Measurements from ENCODE around the gene SDHA.
"Not testable (repeated sequence)": the region's sequence is repeated elsewhere in the genome, so short reads cannot be mapped to it uniquely, and the experiment has no call there.

SDHA gene

GRCh38 chr5:254322-254721 is 36.2 kb downstream of the SDHA start:
- H3K36me3 ChIP-seq (ENCODE audit: control insufficient read depth in 1 of 2, insufficient read depth in 2 of 2, low read length in 2 of 2): peaks cover 2 to 36% of the 10 kb centered on the region in 2 donors
- H3K4me1 ChIP-seq (ENCODE audit: control insufficient read depth in 1 of 2, insufficient read depth in 2 of 2, low read length in 2 of 2): peaks cover 5 to 24% of the 10 kb centered on the region in 2 donors
- H3K4me3 ChIP-seq (ENCODE audit: low read depth in 1 of 2, low read length in 2 of 2); H3K27ac ChIP-seq (ENCODE audit: low read depth, low read length); H3K9me3 ChIP-seq (ENCODE audit: control insufficient read depth in 1 of 2, low read length in 2 of 2); H3K27me3 ChIP-seq (ENCODE audit: control insufficient read depth in 1 of 2, insufficient read depth in 2 of 2, low read length in 2 of 2); H3K9ac ChIP-seq (ENCODE audit: low read depth in 1 of 2, low read length in 2 of 2): not testable (repeated sequence)

- not testable (repeated sequence) for H3K9me3 ChIP-seq (ENCODE audit: control insufficient read depth in 1 of 2, low read length in 2 of 2); H3K9ac ChIP-seq (ENCODE audit: low read depth in 1 of 2, low read length in 2 of 2); H3K27me3 ChIP-seq (ENCODE audit: control insufficient read depth in 1 of 2, insufficient read depth in 2 of 2, low read length in 2 of 2); H3K4me3 ChIP-seq (ENCODE audit: low read depth in 1 of 2, low read length in 2 of 2)
- Histone ChIP-seq H3K4me1 (ENCODE audit: control insufficient read depth in 1 of 2, insufficient read depth in 2 of 2, low read length in 2 of 2) (peaks cover 5 to 24% of the 10 kb centered on the region in 2 donors), H3K27ac (ENCODE audit: low read depth, low read length) (peak overlapping the region; percentile 32), H3K36me3 (ENCODE audit: control insufficient read depth in 1 of 2, insufficient read depth in 2 of 2, low read length in 2 of 2) (peaks cover 2 to 31% of the 10 kb centered on the region in 2 donors)
Measured at GRCh38 chr5:255116-255515, 37.0 kb downstream of the SDHA start.

GRCh38 chr5:256347-256746 is 38.2 kb downstream of the SDHA start:
- H3K27me3 ChIP-seq (ENCODE audit: control insufficient read depth in 1 of 2, insufficient read depth in 2 of 2, low read length in 2 of 2); H3K9ac ChIP-seq (ENCODE audit: low read depth in 1 of 2, low read length in 2 of 2); H3K4me3 ChIP-seq (ENCODE audit: low read depth in 1 of 2, low read length in 2 of 2); H3K9me3 ChIP-seq (ENCODE audit: control insufficient read depth in 1 of 2, low read length in 2 of 2); H3K27ac ChIP-seq (ENCODE audit: low read depth, low read length): not testable (repeated sequence)
- peaks cover 5 to 24% of the 10 kb centered on the region in 2 donors for H3K4me1 ChIP-seq (ENCODE audit: control insufficient read depth in 1 of 2, insufficient read depth in 2 of 2, low read length in 2 of 2)
- H3K36me3 ChIP-seq (ENCODE audit: control insufficient read depth in 1 of 2, insufficient read depth in 2 of 2, low read length in 2 of 2): peaks cover 2 to 28% of the 10 kb centered on the region in 2 donors

GRCh38 chr5:257148-257547 is 39.0 kb downstream of the SDHA start:
- H3K9ac ChIP-seq (ENCODE audit: low read depth in 1 of 2, low read length in 2 of 2): no peak overlapping the region
- H3K9me3 ChIP-seq (ENCODE audit: control insufficient read depth in 1 of 2, low read length in 2 of 2): peaks cover 0 to 3% of the 10 kb centered on the region in 2 donors
- H3K4me3 ChIP-seq (ENCODE audit: low read depth in 1 of 2, low read length in 2 of 2): no peak overlapping the region
- peaks cover 2 to 24% of the 10 kb centered on the region in 2 donors for H3K36me3 ChIP-seq (ENCODE audit: control insufficient read depth in 1 of 2, insufficient read depth in 2 of 2, low read length in 2 of 2)
- no peaks in the 10 kb centered on the region for H3K27me3 ChIP-seq (ENCODE audit: control insufficient read depth in 1 of 2, insufficient read depth in 2 of 2, low read length in 2 of 2)
- H3K27ac ChIP-seq (ENCODE audit: low read depth, low read length): no peak overlapping the region
- peaks cover 5 to 24% of the 10 kb centered on the region in 2 donors for H3K4me1 ChIP-seq (ENCODE audit: control insufficient read depth in 1 of 2, insufficient read depth in 2 of 2, low read length in 2 of 2)

GRCh38 chr5:263275-263974 is 45.3 kb downstream of the SDHA start:
- not testable (repeated sequence) for H3K27me3 ChIP-seq (ENCODE audit: control insufficient read depth in 1 of 2, insufficient read depth in 2 of 2, low read length in 2 of 2); H3K4me3 ChIP-seq (ENCODE audit: low read depth in 1 of 2, low read length in 2 of 2); H3K9me3 ChIP-seq (ENCODE audit: control insufficient read depth in 1 of 2, low read length in 2 of 2); H3K27ac ChIP-seq (ENCODE audit: low read depth, low read length); H3K4me1 ChIP-seq (ENCODE audit: control insufficient read depth in 1 of 2, insufficient read depth in 2 of 2, low read length in 2 of 2); H3K9ac ChIP-seq (ENCODE audit: low read depth in 1 of 2, low read length in 2 of 2)
- H3K36me3 ChIP-seq (ENCODE audit: control insufficient read depth in 1 of 2, insufficient read depth in 2 of 2, low read length in 2 of 2): peaks cover 14 to 29% of the 10 kb centered on the region in 2 donors

- Histone ChIP-seq H3K27ac (ENCODE audit: low read depth, low read length) (no peak overlapping the region), H3K9ac (ENCODE audit: low read depth in 1 of 2, low read length in 2 of 2) (no peak overlapping the region), H3K27me3 (ENCODE audit: control insufficient read depth in 1 of 2, insufficient read depth in 2 of 2, low read length in 2 of 2) (no peaks in the 10 kb centered on the region), H3K9me3 (ENCODE audit: control insufficient read depth in 1 of 2, low read length in 2 of 2) (no peaks in the 10 kb centered on the region), H3K36me3 (ENCODE audit: control insufficient read depth in 1 of 2, insufficient read depth in 2 of 2, low read length in 2 of 2) (peaks cover 14 to 27% of the 10 kb centered on the region in 2 donors), H3K4me3 (ENCODE audit: low read depth in 1 of 2, low read length in 2 of 2) (no peak overlapping the region), H3K4me1 (ENCODE audit: control insufficient read depth in 1 of 2, insufficient read depth in 2 of 2, low read length in 2 of 2) (no peaks in the 10 kb centered on the region)
Measured at GRCh38 chr5:264338-264737, 46.2 kb downstream of the SDHA start.

- not testable (repeated sequence) for H3K9ac ChIP-seq (ENCODE audit: low read depth in 1 of 2, low read length in 2 of 2); H3K9me3 ChIP-seq (ENCODE audit: control insufficient read depth in 1 of 2, low read length in 2 of 2); H3K27me3 ChIP-seq (ENCODE audit: control insufficient read depth in 1 of 2, insufficient read depth in 2 of 2, low read length in 2 of 2); H3K4me3 ChIP-seq (ENCODE audit: low read depth in 1 of 2, low read length in 2 of 2); H3K4me1 ChIP-seq (ENCODE audit: control insufficient read depth in 1 of 2, insufficient read depth in 2 of 2, low read length in 2 of 2); H3K27ac ChIP-seq (ENCODE audit: low read depth, low read length)
- peaks cover 14 to 27% of the 10 kb centered on the region in 2 donors for H3K36me3 ChIP-seq (ENCODE audit: control insufficient read depth in 1 of 2, insufficient read depth in 2 of 2, low read length in 2 of 2)
Measured at GRCh38 chr5:266311-267026, 48.3 kb downstream of the SDHA start.

- Histone ChIP-seq H3K27ac (ENCODE audit: low read depth, low read length) (no peak overlapping the region), H3K27me3 (ENCODE audit: control insufficient read depth in 1 of 2, insufficient read depth in 2 of 2, low read length in 2 of 2) (no peaks in the 10 kb centered on the region), H3K4me1 (ENCODE audit: control insufficient read depth in 1 of 2, insufficient read depth in 2 of 2, low read length in 2 of 2) (peaks cover 0 to 4% of the 10 kb centered on the region in 2 donors), H3K9me3 (ENCODE audit: control insufficient read depth in 1 of 2, low read length in 2 of 2) (no peaks in the 10 kb centered on the region), H3K4me3 (ENCODE audit: low read depth in 1 of 2, low read length in 2 of 2) (no peak overlapping the region), H3K9ac (ENCODE audit: low read depth in 1 of 2, low read length in 2 of 2) (no peak overlapping the region), H3K36me3 (ENCODE audit: control insufficient read depth in 1 of 2, insufficient read depth in 2 of 2, low read length in 2 of 2) (peaks cover 14 to 27% of the 10 kb centered on the region in 2 donors)
Measured at GRCh38 chr5:267716-268115, 49.6 kb downstream of the SDHA start.

GRCh38 chr5:270340-270739 is 52.2 kb downstream of the SDHA start:
- Histone ChIP-seq H3K4me3 (ENCODE audit: low read depth in 1 of 2, low read length in 2 of 2) (peak overlapping the region in 1 of 2 donors; percentile 61), H3K36me3 (ENCODE audit: control insufficient read depth in 1 of 2, insufficient read depth in 2 of 2, low read length in 2 of 2) (peaks cover 6 to 24% of the 10 kb centered on the region in 2 donors), H3K4me1 (ENCODE audit: control insufficient read depth in 1 of 2, insufficient read depth in 2 of 2, low read length in 2 of 2) (peaks cover 0 to 13% of the 10 kb centered on the region in 2 donors), H3K9ac (ENCODE audit: low read depth in 1 of 2, low read length in 2 of 2) (no peak overlapping the region), H3K27ac (ENCODE audit: low read depth, low read length) (no peak overlapping the region), H3K9me3 (ENCODE audit: control insufficient read depth in 1 of 2, low read length in 2 of 2) (no peaks in the 10 kb centered on the region), H3K27me3 (ENCODE audit: control insufficient read depth in 1 of 2, insufficient read depth in 2 of 2, low read length in 2 of 2) (no peaks in the 10 kb centered on the region)

GRCh38 chr5:271828-272167 is 53.7 kb downstream of the SDHA start:
- H3K4me1 ChIP-seq (ENCODE audit: control insufficient read depth in 1 of 2, insufficient read depth in 2 of 2, low read length in 2 of 2): peaks cover 0 to 13% of the 10 kb centered on the region in 2 donors
- H3K9ac ChIP-seq (ENCODE audit: low read depth in 1 of 2, low read length in 2 of 2): peak overlapping the region; percentile 57 to 59
- peaks cover 6 to 29% of the 10 kb centered on the region in 2 donors for H3K36me3 ChIP-seq (ENCODE audit: control insufficient read depth in 1 of 2, insufficient read depth in 2 of 2, low read length in 2 of 2)
- not testable (repeated sequence) for H3K27me3 ChIP-seq (ENCODE audit: control insufficient read depth in 1 of 2, insufficient read depth in 2 of 2, low read length in 2 of 2); H3K9me3 ChIP-seq (ENCODE audit: control insufficient read depth in 1 of 2, low read length in 2 of 2)
- H3K27ac ChIP-seq (ENCODE audit: low read depth, low read length): peak overlapping the region; percentile 83
- H3K4me3 ChIP-seq (ENCODE audit: low read depth in 1 of 2, low read length in 2 of 2): peak overlapping the region; percentile 69 to 83

Measured in duodenal mucosa (tissue), 2 donors.